Measurements from ENCODE around the gene CENPT. TPM values are rescaled to one million over a fixed set of nuclear protein-coding genes. Genes with fewer than 3 reads are reported as not detected.

Gene CENPT
- total and polyA plus RNA-seq, 2 of the 13 experiments (the other 11 are each of a cell fraction or from before 2014, with no cell fraction given), result 40.9 to 43.3 TPM

- in situ Hi-C loops (cut with HindIII; ENCODE audit: extremely low pct_ligation_motif_present, low pct_unique_long_range_greater_than_20kb), result no loop called here
- ATAC-seq, result peak; percentile 37
- Histone ChIP-seq H3K4me2 (ENCODE audit: low read depth, low read length) (peak overlapping the region; percentile 89), H3K4me3 (replicated peaks in 1 of 3; ENCODE audit: insufficient read depth in 1 of 3, low read depth in 2 of 3, low read length in 3 of 3) (peak overlapping the region; percentile 80 to 97 (median 92)), H3K27me3 (ENCODE audit: control insufficient read depth in 1 of 2, insufficient read depth in 2 of 2, low read length in 2 of 2) (no peaks in the 10 kb centered on the region; a peak in 1 of 5 replicates), H3K27ac (ENCODE audit: extremely low read length, insufficient read depth, low read length) (peak overlapping the region; percentile 92), H3K9me3 (ENCODE audit: low read length) (no peaks in the 10 kb centered on the region), H4K20me1 (ENCODE audit: insufficient read depth, low read length) (peaks cover 23% of the 10 kb centered on the region), H3K79me2 (ENCODE audit: insufficient read depth, low read length) (peaks cover 41% of the 10 kb centered on the region), H3K9ac (ENCODE audit: insufficient read depth, low read depth, low read length) (peak overlapping the region; percentile 93), H2AFZ (ENCODE audit: low read length) (no peak overlapping the region), H3K36me3 (replicated peaks in 1 of 2; ENCODE audit: control insufficient read depth in 1 of 2, insufficient read depth in 2 of 2, low read length in 2 of 2) (no peaks in the 10 kb centered on the region), H3K4me1 (ENCODE audit: insufficient read depth, low read length) (peaks cover 44% of the 10 kb centered on the region)
- no peak for FAIRE-seq
- CTCF ChIA-PET (ENCODE audit: low intra/inter-chr PET ratio, low total read pairs), result interaction anchor here (1.0 to 2.6 kb wide), 6 partner anchors 23 to 175 kb away, joined by 3 to 28 read pairs (median 4); no protein-coding TSS in a partner anchor
- WGBS (ENCODE audit: low lambda C conversion rate), result 1% methylated on average over 55 of the region's 67 CpGs
- POLR2A ChIA-PET, result interaction anchor here (1.0 to 2.6 kb wide), 4 partner anchors 9 to 93 kb away, joined by 6 to 15 read pairs (median 8); partner anchors contain the start of genes RANBP10 and TSNAXIP1
- BruUV-seq (replicated peaks), result no TSS peak
- intact Hi-C loops (cut with micrococcal nuclease; ENCODE audit: unreplicated experiment), result loop anchor here (1.0 kb wide), 1 partner anchor 23 kb away; no protein-coding TSS in a partner anchor
- DNase-seq (ENCODE audit: low spot score), result peak; percentile 61
- TF ChIP-seq HOXA9 (CRISPR knock-in tag; IDR thresholded peaks at IDR 0.05; ENCODE audit: borderline replicate concordance) (peak; percentile 75), KLF15 (CRISPR knock-in tag; IDR thresholded peaks at IDR 0.05; ENCODE audit: borderline replicate concordance) (peak; percentile 51; the same call in 1 of the 2 replicates), FUBP1 (CRISPR knock-in tag; IDR thresholded peaks at IDR 0.05; ENCODE audit: borderline replicate concordance) (peak; percentile 93; the same call in 1 of the 2 replicates), SAFB2 (CRISPR knock-in tag; IDR thresholded peaks at IDR 0.05; ENCODE audit: borderline replicate concordance, low read depth) (peak; percentile 58; the same call in 1 of the 2 replicates), ZC3H13 (CRISPR knock-in tag; IDR thresholded peaks at IDR 0.05) (peak; percentile 80), LRRFIP1 (CRISPR knock-in tag; conservative IDR thresholded peaks at IDR 0.05) (no peak), ZNF780A (CRISPR knock-in tag; IDR thresholded peaks at IDR 0.05) (peak; percentile 94), FOXO1 (CRISPR knock-in tag; IDR thresholded peaks at IDR 0.05) (peak; percentile 67), SOX13 (IDR thresholded peaks at IDR 0.05) (no peak), SOX13 (CRISPR knock-in tag; conservative IDR thresholded peaks at IDR 0.05 in 1 of 2, IDR thresholded peaks at IDR 0.05 in 1 of 2) (peak in 1 of 2 experiments; percentile 81; a peak in 1 of 4 replicates), ZFP91 (CRISPR knock-in tag; IDR thresholded peaks at IDR 0.05; ENCODE audit: borderline replicate concordance) (peak; percentile 76; the same call in 1 of the 2 replicates), SP140L (CRISPR knock-in tag; IDR thresholded peaks at IDR 0.05; ENCODE audit: borderline replicate concordance) (0 out of 2 replicates have a peak, but pooled peaks have one; percentile 16), ZKSCAN1 (IDR thresholded peaks at IDR 0.05; ENCODE audit: low read length) (no peak), ZBTB7B (CRISPR knock-in tag; IDR thresholded peaks at IDR 0.05) (peak; percentile 70), ZBTB21 (CRISPR knock-in tag; IDR thresholded peaks at IDR 0.05) (no peak), EZH2 (conservative IDR thresholded peaks at IDR 0.05; ENCODE audit: low read depth, low read length) (no peak), ZBTB20 (CRISPR knock-in tag; IDR thresholded peaks at IDR 0.05; ENCODE audit: borderline replicate concordance, low read depth) (no peak)
These were observed 4.8 kb downstream of the CENPT start for GRCh38 chr16:67842509-67843342.
